NB4 (cell line): ENCODE data around the gene TFPT.

Source experiments
- DNase-seq: peaks from one replicate; pipeline ENCODE4 v3.0.0; 2010; ENCODE audit warnings: low read depth
- H3K4me3 ChIP-seq: one replicate; pipeline ENCODE4 v1.5.1; 2011; ENCODE audit warnings: mild to moderate bottlenecking, low read depth, low read length, moderate library complexity
- CTCF ChIP-seq: IDR thresholded peaks from one replicate; pipeline ENCODE4 v1.5.1; 2012; ENCODE audit warnings: low read depth, low read length
- MAX ChIP-seq: IDR thresholded peaks from 2 replicates; pipeline ENCODE4 v1.6.1; 2011; ENCODE audit warnings: low read depth, low read length
- MYC ChIP-seq: IDR thresholded peaks from 2 replicates; pipeline ENCODE4 v1.6.1; 2011; ENCODE audit warnings: low read depth, low read length
- POLR2A ChIP-seq: IDR thresholded peaks from 2 replicates; pipeline ENCODE4 v1.6.1; 2011; ENCODE audit warnings: mild to moderate bottlenecking; ENCODE audit not compliant: insufficient read length; ENCODE audit errors: extremely low read depth

Gene TFPT

GRCh38 chr19:54136086-54136863 is 20.8 kb upstream of the TFPT start:
- TF ChIP-seq MYC: no peak
- TF ChIP-seq POLR2A: no peak
- no peak for TF ChIP-seq CTCF
- no peak for TF ChIP-seq MAX
- peak overlapping the region; percentile 71 for H3K4me3 ChIP-seq
- no peak for DNase-seq

- no peak for DNase-seq
- no peak overlapping the region for H3K4me3 ChIP-seq
- TF ChIP-seq MYC (no peak), CTCF (no peak), MAX (no peak), POLR2A (no peak)
Observed at GRCh38 chr19:54133957-54134590, 18.6 kb upstream of the TFPT start.

- no peak overlapping the region for H3K4me3 ChIP-seq
- no peak for DNase-seq
- TF ChIP-seq CTCF (no peak), POLR2A (no peak), MAX (no peak), MYC (no peak)
Observed at GRCh38 chr19:54133312-54133956, 18.0 kb upstream of the TFPT start.

GRCh38 chr19:54129617-54129996 is 14.2 kb upstream of the TFPT start:
- TF ChIP-seq POLR2A: no peak
- no peak for TF ChIP-seq MAX
- TF ChIP-seq CTCF: no peak
- TF ChIP-seq MYC: no peak
- no peak overlapping the region for H3K4me3 ChIP-seq
- no peak for DNase-seq

- no peak for DNase-seq
- H3K4me3 ChIP-seq: no peak overlapping the region
- TF ChIP-seq MAX (no peak), CTCF (no peak), MYC (no peak), POLR2A (no peak)
Observed at GRCh38 chr19:54128796-54129616, 13.5 kb upstream of the TFPT start.
